ENCODE measurements around the gene C19orf12.
"Not testable (repeated sequence)": the region's sequence is repeated elsewhere in the genome, so short reads cannot be mapped to it uniquely, and the experiment has no call there.

Gene C19orf12

GRCh38 chr19:29731331-29731850 lies 16.3 kb upstream of the C19orf12 start:
- DNase-seq (ENCODE audit: low read depth, low spot score), result no peak

GRCh38 chr19:29727906-29728305 lies 12.8 kb upstream of the C19orf12 start:
- no peak for DNase-seq (ENCODE audit: low read depth, low spot score)

- no peak for DNase-seq (ENCODE audit: low read depth, low spot score)
Measured at GRCh38 chr19:29724746-29725145, 9.7 kb upstream of the C19orf12 start.

DNA sequence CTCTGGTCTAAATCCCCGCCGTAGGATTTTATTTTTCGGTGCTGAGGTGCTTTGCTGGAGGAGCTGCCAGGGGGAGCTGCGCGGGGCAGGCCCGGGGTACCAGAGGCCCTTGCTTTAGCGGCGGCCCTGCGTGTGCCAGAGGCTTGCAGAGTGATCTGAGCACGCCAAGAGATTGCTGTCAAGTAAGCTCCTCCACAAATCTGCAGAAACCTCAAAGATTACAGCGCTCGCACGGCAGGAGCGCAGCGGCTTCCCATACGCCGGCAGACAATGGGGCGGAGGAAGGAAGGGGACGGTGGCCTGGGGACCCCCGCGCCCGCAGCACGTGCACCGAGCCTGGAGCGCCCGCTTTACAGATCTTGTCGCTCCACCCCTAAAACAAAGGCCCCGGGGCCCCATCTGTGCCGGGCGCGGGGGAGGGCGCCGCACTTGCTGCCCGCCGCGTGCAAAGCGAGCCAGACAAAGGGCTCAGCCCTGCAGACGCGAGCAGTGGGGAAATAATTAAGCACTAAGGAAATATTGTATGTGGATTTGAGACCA lies 9.1 kb upstream of the C19orf12 start:
- peak; percentile 49 for DNase-seq (ENCODE audit: low read depth, low spot score)

DNA sequence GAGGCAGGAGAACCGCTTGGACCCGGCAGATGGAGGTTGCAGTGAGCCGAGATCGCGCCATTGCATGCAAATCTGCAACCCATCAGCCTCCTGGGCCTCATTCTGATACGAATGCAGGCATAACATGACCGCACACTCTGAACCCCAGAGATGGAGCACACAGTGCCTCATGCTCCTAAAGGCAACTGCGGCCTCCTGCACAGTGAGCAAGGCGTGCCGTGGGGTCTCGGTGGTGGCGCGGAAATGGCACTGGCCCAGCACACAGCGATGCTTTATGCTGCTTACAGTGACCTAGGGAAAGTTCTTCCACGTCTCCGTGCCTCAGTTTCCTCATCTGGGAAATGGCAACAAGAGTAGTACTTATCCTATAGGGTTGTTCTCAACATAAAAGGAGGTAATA lies 2.0 kb upstream of the C19orf12 start:
- no peak for DNase-seq (ENCODE audit: low read depth, low spot score)

GRCh38 chr19:29715701-29716581 lies 880 bp upstream of the C19orf12 start:
- peak; percentile 46 for DNase-seq (ENCODE audit: low read depth, low spot score)

DNA sequence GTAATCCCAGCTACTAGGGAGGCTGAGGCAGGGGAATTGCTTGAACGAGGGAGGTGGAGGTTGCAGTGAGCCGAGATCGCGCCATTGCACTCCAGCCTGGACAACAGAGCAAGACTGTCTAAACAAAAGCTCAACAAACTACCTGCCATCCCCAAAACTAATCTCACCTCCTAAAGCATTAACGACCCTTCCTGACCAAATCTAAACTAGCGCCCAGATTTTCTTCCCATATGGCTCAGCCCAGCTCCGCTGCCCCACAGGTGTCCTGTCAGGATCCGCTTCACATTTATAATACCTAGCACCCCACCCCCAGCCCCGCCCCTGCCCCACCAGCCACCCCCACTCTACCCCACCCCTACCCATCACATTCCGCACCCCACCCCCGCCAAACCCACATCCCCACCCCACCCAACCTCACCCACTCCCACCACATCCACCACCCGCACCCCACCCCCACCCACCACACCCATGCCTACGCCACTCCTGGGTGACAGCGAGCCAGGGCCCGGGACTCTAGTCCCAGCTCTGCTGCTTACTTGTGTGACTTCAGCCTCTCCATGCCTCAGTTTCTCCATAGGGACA lies 599 bp downstream of the C19orf12 start:
- DNase-seq (ENCODE audit: low read depth, low spot score), result no peak

- DNase-seq (ENCODE audit: low read depth, low spot score), result no peak
Measured at GRCh38 chr19:29712744-29713516, 2.1 kb downstream of the C19orf12 start.

DNA sequence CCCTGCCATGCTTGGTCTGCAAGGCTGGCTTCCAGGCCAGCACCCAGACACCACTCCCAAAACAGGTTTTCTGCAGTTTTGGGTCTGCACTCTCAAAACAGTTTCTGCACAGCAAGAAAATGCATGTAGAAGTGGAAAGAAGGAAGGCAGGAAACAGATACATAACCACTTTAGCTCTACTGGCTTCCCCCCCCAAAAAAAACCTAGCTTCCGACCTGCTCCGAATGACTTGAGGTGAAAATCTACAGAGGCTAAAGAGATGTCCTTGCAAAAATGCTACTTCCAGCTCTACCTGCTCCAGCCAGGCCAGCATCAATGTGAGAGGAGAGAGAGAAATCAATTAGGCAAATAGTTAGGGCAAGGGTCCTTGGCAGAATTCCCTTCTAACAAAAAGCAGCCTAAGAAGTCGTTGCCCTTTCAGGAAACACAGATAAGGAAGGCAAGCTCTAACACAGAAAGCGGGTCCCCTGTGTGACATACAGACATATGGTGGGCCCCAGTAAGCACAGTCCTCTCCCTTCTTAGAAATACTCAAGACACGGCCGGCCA lies 3.4 kb downstream of the C19orf12 start:
- DNase-seq (ENCODE audit: low read depth, low spot score), result no peak

- not testable (repeated sequence) for DNase-seq (ENCODE audit: low read depth, low spot score)
Measured at GRCh38 chr19:29709440-29709798, 5.6 kb downstream of the C19orf12 start.

DNA sequence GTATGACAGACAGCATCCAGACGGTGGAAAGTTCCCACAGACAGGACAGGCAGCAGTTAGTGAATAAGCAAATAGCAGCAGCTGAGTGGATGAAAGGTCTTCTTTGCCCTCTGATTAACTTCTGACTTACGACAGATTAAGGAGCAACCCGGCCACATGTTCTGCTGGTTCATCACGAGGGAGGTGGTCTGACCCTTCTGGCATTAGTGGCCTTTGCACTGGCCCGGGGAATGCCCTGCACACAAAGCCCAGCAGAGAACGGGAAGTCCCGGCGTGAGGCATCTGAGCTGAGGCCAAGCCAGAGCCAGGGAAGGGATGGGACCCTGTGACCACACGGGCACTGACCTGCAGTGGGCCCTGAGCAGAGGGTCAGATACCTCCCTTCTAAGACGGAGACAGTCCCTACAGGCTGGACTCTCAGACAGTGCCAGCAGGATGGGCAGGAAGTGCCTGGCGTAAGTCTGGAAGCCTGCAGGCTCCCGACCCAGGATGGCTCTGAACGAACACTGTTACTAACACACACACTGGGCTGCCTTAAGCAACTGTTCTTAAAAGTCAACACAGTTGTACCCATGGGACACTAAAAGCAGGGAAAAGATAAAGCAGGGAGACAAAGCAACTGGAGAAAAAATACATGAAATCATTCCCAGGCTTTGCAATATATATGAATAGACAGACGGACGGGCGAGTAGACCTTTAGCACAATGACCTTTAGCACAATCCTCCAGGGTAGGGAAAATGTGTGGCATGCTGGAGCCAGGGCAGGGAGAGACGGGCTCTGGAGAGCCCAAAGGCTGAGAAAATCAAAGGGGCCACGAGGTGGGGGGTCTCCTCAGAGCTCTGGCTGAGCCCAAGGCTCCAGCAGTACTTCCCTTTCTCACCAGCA lies 6.3 kb downstream of the C19orf12 start:
- no peak for DNase-seq (ENCODE audit: low read depth, low spot score)

- DNase-seq (ENCODE audit: low read depth, low spot score), result no peak
Measured at GRCh38 chr19:29706635-29707034, 8.4 kb downstream of the C19orf12 start.

GRCh38 chr19:29705706-29706105 lies 9.4 kb downstream of the C19orf12 start:
- no peak for DNase-seq (ENCODE audit: low read depth, low spot score)

GRCh38 chr19:29704562-29705558 lies 10.2 kb downstream of the C19orf12 start:
- no peak for DNase-seq (ENCODE audit: low read depth, low spot score)

DNA sequence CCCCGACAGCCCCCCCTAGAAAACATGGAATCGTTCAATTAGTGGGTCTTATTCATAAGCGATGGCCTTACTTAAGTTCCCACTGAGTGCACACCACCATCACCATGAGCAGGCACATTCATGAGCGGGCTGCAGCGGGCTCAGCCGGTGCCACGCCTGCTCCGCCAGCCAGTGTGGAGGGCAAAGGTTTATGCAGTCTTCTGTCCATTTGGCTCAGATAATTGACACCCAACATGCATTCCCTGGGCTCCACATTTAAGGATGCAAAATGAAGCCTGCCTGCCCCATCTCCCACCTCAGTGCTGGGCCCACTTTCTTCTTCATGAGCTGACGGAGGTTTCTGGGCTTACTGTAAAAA lies 12.1 kb downstream of the C19orf12 start:
- DNase-seq (ENCODE audit: low read depth, low spot score), result no peak

DNA sequence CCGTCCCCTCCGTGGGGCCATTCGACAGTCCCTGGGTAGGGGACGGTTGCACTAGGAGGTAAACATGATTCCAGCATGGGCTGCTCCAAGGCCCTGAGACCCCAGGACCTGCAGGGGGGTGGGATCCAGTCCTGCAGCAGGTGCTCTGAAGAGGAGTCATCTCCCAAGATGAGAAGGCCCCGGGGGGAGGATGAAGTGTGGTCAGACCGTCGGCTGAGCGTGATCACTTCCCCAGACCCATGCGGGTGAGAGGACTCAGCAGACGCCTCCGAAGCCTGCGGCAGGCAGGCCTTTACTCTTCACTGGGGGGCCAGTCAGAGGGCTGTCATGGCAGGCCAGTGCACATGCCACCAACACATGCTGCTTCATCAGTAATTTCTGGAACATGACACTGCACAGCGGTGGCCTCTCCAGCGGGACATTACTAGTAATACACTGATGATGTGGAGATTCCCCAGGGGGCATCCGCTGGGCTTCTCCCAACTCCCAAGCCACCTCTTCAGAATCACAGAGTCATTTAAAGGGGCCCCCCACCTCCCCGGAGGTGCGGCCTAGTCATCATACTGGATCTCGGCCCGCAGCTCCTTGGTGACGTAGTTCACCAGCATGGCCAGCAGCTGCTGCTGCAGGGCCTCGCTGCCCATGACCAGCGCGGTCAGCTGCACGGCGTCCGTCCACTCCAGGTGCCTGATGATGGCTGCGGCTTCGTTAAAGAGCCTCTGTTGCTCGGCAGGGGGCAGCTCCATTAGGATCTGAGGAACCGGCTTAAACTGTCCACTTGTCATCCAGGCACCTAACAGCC lies 12.7 kb downstream of the C19orf12 start:
- no peak for DNase-seq (ENCODE audit: low read depth, low spot score)

DNA sequence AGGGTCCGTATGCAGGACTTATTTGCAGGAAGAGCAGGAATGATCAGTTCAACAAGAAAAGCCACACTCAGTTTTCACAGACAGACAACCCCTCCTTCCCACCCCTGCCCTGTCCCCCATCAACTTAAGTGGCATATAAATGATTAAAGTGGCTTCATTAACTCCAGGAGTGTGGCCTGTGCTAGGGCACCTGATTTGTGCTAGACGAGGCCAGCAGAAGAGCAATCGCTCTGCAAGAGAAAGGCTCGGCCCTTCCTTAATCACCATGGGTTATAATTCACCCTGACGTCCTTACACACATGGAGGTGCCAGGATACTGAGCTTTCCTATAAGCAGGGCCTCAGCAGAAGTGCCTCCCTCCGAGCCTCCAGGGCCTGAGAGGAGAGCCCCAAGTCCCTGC lies 14.6 kb downstream of the C19orf12 start:
- no peak for DNase-seq (ENCODE audit: low read depth, low spot score)

GRCh38 chr19:29699861-29700260 lies 15.2 kb downstream of the C19orf12 start:
- no peak for DNase-seq (ENCODE audit: low read depth, low spot score)
